ENCODE measurements around the gene TANGO6. TPM values are rescaled to one million over a fixed set of nuclear protein-coding genes. Genes with fewer than 3 reads are reported as not detected.
A peak's percentile ranks its signal among the peaks of the same experiment; 100 is the strongest.

The TANGO6 gene
- total and polyA plus RNA-seq, 2 of the 8 experiments (the other 6 are each of a cell fraction or from before 2014, with no cell fraction given): 5.0 to 19.5 TPM

DNA sequence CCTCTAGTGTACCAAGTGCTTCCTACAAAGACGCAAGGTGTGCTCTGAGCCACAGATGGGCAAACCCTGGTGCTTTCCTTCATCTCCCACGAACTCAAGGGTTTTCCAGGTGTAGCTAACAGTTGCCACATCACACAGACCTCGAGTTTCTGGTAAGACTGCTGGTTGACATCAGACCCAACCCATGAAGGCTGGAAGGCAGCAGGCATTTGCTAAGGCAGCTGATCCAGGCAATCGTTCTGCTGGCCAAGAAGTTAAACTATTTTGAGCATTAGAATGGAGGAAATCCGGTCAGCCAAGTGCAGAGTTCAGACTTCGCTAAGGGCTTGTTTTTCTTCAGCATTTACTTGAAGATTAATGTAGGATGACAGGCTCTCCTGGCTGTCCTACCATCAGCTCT, 273.6 kb downstream of the TANGO6 start:
- FAIRE-seq: no peak
- no peak overlapping the region for H2AFZ ChIP-seq (ENCODE audit: low read length)
- CTCF ChIA-PET (ENCODE audit: partially characterized antibody): interaction anchor here (1.1 to 12.3 kb wide), 10 partner anchors 5 to 270 kb away, joined by 3 to 174 read pairs (median 4); partner anchors contain the start of gene HAS3
- no peak overlapping the region for H3K14ac ChIP-seq (ENCODE audit: insufficient read length)
- H2BK20ac ChIP-seq (ENCODE audit: low read length): no peak overlapping the region
- H3K9me3 ChIP-seq (ENCODE audit: insufficient read depth in 2 of 2, low read depth in 1 of 2, low read length in 1 of 2): no peaks in the 10 kb centered on the region
- H3K4me3 ChIP-seq (ENCODE audit: extremely low read depth in 1 of 4, insufficient read depth in 2 of 4, low read depth in 3 of 4, low read length in 4 of 4): no peak overlapping the region
- TF ChIP-seq TEAD4 (IDR thresholded peaks at IDR 0.05; ENCODE audit: low read depth, low read length) (no peak), RAD21 (IDR thresholded peaks at IDR 0.05 in 1 of 2, conservative IDR thresholded peaks at IDR 0.05 in 1 of 2; ENCODE audit: low read depth in 2 of 2, low read length in 2 of 2) (no peak), POLR2AphosphoS5 (IDR thresholded peaks at IDR 0.05; ENCODE audit: low read depth, low read length) (0 out of 2 replicates have a peak, but pooled peaks have one; percentile 41)
- H2AK5ac ChIP-seq (ENCODE audit: low read depth, low read length): no peak overlapping the region
- no peak for DNase-seq (ENCODE audit: low read depth in 1 of 2, low spot score in 2 of 2)
- no peak overlapping the region for H3K56ac ChIP-seq (replicated peaks; ENCODE audit: insufficient read length, low read depth, low read length)
- no peak overlapping the region for H2BK15ac ChIP-seq (ENCODE audit: low read length)
- peaks cover 40 to 81% (median 67%) of the 10 kb centered on the region in 4 experiments for H3K36me3 ChIP-seq (ENCODE audit: control insufficient read depth in 2 of 4, insufficient read depth in 4 of 4, low read length in 3 of 4)
- H2BK12ac ChIP-seq (ENCODE audit: low read depth, low read length): no peak overlapping the region
- peaks cover 8 to 15% of the 10 kb centered on the region in 2 experiments for H4K20me1 ChIP-seq (replicated peaks in 1 of 2; ENCODE audit: control insufficient read depth in 1 of 2, insufficient read depth in 2 of 2, low read length in 2 of 2)
- H3K9ac ChIP-seq (replicated peaks in 1 of 4; ENCODE audit: extremely low read depth in 1 of 4, low read depth in 3 of 4, low read length in 3 of 4): no peak overlapping the region
- no peaks in the 10 kb centered on the region for H3K23me2 ChIP-seq (ENCODE audit: low read depth, low read length)
- H3K4me1 ChIP-seq (replicated peaks in 1 of 4; ENCODE audit: control insufficient read depth in 3 of 4, insufficient read depth in 4 of 4, low read length in 3 of 4): no peaks in the 10 kb centered on the region
- WGBS, 2 experiments (ENCODE audit: extremely low coverage in 1 of 2, insufficient coverage in 1 of 2, insufficient read length in 1 of 2, insufficient replicate concordance in 2 of 2, low coverage in 1 of 2, low lambda C conversion rate in 2 of 2, missing lambda C conversion rate in 1 of 2): 89% methylated on average over 6 of the region's 6 CpGs; no CpG with 5 or more reads in 1 of the 2 experiments
- H3K18ac ChIP-seq (ENCODE audit: extremely low read depth, low read length): no peak overlapping the region
- H3K23ac ChIP-seq (ENCODE audit: insufficient read length): no peak overlapping the region
- no peaks in the 10 kb centered on the region for H3K27me3 ChIP-seq (replicated peaks in 1 of 4; ENCODE audit: control insufficient read depth in 3 of 4, extremely low read depth in 1 of 4, insufficient read depth in 3 of 4, low read length in 3 of 4)
- H4K8ac ChIP-seq (ENCODE audit: extremely low read depth, insufficient read depth, low read length): no peak overlapping the region
- no peak overlapping the region for H4K91ac ChIP-seq (replicated peaks; ENCODE audit: insufficient read length, low read length)
- 0 out of 2 replicates have a peak overlapping the region, but pooled peaks have one; percentile 20 for H2BK5ac ChIP-seq (ENCODE audit: low read depth, low read length)
- H3K4ac ChIP-seq (replicated peaks; ENCODE audit: insufficient read length, low read depth, low read length): no peak overlapping the region
- H3K27ac ChIP-seq (ENCODE audit: low read depth, low read length): no peak overlapping the region
- peaks cover 0 to 9% of the 10 kb centered on the region in 2 experiments; a peak in 1 of 4 replicates for H3K79me2 ChIP-seq (ENCODE audit: control insufficient read depth in 1 of 2, insufficient read depth in 2 of 2, low read length in 2 of 2)
- POLR2A ChIA-PET (ENCODE audit: partially characterized antibody): interaction anchor here (0.8 to 3.6 kb wide), 5 partner anchors 9 to 140 kb away, joined by 3 to 38 read pairs (median 5); partner anchors contain the start of gene HAS3
- peaks cover 14% of the 10 kb centered on the region; the same call in 1 of the 2 replicates for H3K79me1 ChIP-seq (ENCODE audit: low read depth, low read length)
- H4K5ac ChIP-seq (ENCODE audit: insufficient read length, low read depth, low read length): no peak overlapping the region
- H3K4me2 ChIP-seq (ENCODE audit: insufficient read depth in 1 of 2, low read depth in 2 of 2, low read length in 2 of 2): no peak overlapping the region
- H2BK120ac ChIP-seq (replicated peaks; ENCODE audit: low read depth, low read length): no peak overlapping the region
